HG03196 (cell line): ENCODE measurements around the gene NVL.
"Not testable (repeated sequence)": the region's sequence is repeated elsewhere in the genome, so short reads cannot be mapped to it uniquely, and the experiment has no call there.

Source experiments
- ATAC-seq: cut with Tn5 transposase; IDR thresholded peaks from one replicate; pipeline ENCODE4 v1.9.1; 2021; ENCODE audit not compliant: unreplicated experiment

NVL gene

GRCh38 chr1:224338150-224338838 is 8.3 kb upstream of the NVL start:
- no peak for ATAC-seq

GRCh38 chr1:224333939-224334786 is 4.2 kb upstream of the NVL start:
- no peak for ATAC-seq

DNA sequence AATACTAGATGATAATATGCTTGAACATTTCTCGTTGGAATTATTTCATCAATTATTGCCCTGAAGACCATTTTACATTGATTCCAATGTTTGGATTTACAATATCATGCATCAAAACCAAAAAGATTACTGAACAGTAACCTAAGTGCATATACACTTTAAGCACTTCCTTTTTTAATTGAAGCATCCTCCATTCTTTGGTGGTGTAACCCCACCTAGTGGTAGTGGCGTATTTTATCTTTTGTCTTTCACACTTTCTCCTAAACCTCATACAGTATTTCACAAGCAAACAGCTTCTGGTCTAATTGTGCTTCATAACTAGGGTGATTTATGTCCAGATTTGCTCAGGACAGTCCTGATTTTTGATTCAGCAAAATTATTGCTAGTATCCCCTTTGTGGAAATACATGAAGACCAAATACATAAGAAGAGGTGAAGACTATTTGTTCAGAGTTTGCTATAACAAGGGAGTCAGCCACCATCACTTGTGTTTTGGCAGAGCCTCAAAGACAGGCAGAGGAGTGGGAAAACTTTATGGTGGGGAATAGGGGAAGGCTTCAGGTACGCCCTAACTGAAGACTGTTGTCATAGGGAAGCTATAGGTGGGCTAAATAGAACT is 3.4 kb upstream of the NVL start:
- peak; percentile 39 for ATAC-seq

GRCh38 chr1:224331824-224332223 is 1.9 kb upstream of the NVL start:
- ATAC-seq = no peak

GRCh38 chr1:224331326-224331725 is 1.4 kb upstream of the NVL start:
- no peak for ATAC-seq

DNA sequence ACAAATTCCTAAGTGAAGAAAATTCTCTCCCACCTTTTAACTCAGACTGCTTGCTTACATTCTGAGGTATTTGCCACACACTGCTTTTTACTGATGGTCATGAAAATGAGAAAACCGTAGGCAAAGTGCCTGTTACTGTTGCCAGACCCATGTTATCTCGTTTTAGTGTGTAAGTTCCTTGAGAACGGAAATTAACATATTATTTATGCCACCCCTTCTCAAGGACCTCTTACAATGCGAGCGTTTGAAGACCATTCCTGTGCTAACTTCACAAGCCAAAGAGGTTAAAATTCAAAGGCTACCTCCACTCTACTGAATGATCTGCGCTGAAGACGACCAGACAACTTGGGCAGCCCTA is 509 bp downstream of the NVL start:
- no peak for ATAC-seq

DNA sequence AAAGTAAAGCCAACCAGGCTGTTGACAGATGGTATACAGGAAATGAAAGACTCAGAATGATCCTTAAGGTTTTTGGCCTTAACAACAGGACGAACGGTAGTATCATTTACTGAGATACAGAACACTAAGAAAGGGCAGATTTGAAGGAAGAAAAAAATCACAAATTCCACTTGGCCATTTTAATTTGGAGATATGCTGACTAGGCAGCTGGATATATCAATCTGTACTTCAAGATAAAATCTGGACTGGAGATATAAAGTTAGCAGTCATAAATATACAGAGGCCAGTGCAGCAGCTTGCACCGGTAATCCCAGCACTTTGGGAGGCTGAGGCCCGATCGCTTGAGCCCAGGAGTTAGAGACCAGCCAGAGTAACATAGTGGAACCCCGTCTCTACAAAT is 1.3 kb downstream of the NVL start:
- ATAC-seq = no peak

DNA sequence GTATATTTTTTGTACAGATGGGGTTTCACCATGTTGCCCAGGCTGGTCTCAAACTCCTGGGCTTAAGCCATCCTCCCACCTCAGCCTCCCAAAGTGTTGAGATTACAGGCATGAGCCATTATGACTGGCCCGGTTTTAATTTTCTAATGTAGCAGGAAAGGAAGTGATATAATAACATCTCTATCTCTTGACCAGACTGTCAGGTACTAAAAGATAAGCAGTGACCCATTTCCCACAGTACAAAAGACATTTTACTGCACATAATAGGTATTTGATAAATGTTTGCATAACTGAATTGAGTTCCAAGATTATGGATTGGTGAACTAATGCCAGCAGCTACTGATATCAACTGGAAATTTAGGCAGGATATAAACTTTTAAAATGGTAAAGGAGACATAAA is 4.0 kb downstream of the NVL start:
- ATAC-seq = no peak

GRCh38 chr1:224321706-224322105 is 8.3 kb downstream of the NVL start:
- no peak for ATAC-seq

DNA sequence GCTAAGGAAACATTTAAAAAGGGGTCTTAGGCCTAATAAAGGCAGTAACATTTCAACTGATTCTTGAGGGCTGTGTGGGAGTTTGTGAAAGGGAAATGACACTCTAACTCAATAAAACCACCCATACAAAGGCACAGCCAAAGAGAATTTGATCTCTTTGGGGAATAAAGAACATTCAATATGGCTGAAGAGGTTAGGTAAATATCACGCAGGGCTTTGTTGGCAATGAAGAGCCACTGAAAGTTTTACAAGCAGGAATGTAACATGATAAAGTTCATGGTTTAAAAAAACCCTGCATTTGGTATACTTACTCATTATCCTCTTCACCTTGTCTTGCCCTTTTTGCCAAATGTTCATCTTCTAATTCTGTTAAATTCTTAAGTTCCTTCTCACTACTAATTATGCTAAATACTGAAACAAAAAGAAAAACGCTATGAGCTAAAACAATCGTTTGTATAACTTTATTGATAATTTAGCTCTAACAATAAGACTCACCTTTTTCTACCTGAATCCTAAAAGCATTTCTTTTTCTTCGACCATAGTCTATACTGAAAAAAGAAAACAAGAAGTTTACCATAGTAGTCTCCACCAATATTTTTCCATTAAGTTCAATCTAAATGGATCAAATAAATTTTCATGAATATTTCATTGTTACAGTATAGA is 12.5 kb downstream of the NVL start:
- ATAC-seq = no peak

DNA sequence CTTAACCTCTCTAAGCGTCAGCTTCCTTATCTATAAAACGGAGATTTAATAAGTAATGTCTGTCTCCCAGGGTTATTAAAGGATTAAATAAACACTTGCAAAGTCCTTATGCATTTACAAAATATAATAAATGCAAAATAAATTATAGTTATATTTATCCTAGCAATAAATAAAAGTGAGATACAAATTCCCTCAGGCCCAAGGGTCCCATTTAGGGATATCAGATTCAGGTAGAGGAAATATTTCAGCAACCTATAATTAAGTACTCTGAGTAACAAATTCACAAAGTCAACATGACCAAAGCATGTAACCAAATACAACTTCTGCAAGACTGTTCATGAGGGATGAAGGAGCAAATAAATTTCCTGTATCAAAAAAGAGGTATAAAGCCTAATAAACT is 17.9 kb downstream of the NVL start:
- no peak for ATAC-seq

- not testable (repeated sequence) for ATAC-seq
These were observed 18.5 kb downstream of the NVL start for GRCh38 chr1:224311503-224311902.

DNA sequence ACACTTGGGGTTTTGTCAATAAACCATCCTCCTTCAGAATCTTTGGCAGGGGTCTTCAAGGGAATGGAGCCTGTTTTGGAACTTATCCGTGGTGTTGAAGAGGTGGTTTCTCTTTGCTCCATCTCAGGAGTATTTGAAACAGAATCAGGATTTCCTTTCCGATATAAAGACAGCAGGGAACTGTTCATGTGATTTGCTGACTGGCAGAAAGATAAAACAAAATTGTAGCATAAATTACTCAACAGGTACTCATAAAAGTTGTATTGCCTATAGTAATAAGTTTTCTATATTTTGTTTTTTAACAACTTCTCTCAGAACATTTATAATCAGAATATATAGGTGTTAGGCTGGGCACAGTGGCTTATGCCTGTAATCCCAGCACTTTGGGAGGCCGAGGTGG is 21.9 kb downstream of the NVL start:
- ATAC-seq = no peak

DNA sequence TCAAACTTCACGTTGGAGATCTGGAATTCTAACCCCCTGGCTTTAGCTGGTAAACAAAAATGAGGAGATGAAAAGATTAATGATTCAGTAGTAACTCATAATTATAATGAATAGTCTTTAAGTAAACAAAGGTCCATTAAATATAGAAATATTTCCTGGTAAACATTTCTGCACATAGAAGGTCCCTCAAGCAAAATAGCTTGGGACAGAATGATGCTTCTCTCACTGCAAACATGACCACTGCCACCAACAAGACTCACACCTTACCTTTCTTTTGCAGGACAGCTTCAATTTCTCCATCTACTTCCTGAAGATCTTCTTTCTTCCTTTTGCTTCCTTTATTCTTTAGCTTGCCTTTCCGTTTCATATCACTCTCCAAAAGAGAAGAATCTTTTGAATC is 25.2 kb downstream of the NVL start:
- no peak for ATAC-seq

DNA sequence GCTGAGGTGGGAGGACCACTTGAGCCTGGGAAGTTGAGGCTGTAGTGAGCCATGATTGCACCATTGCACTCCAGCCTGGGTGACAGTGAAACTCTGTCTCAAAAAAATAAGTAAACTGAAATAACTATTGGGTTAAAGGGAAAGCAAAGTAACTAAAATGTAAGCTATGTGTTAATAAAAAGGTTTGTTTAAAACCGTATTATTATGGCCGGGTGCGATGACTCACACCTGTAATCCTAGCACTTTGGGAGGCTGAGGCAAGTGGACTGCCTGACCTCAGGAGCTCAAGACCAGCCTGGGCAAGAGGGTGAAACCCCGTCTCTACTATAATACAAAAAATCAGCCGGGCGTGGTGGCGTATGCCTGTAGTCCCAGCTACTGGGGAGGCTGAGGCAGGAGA is 27.0 kb downstream of the NVL start:
- ATAC-seq = no peak

- ATAC-seq = no peak
These were observed 28.6 kb downstream of the NVL start for GRCh38 chr1:224301391-224301790.

DNA sequence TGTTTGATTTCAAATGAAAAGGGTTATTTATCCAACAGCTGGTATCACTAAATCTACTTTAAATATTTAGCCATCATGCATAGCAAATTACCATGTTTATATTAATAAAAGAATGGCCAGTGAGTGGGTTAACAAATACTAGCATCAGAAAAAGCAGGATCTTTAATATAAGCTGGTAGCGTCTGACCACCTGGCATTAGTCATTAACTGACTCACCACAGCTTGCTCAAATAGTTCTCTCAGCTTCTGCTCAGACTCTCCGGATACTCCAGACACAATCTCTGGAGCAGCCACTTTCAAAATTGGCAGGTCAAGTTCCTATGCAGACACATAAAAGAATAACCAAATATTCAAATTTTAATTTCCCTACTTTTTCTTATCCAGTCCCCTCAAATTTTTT is 29.6 kb downstream of the NVL start:
- no peak for ATAC-seq

GRCh38 chr1:224298346-224299330 is 31.3 kb downstream of the NVL start:
- no peak for ATAC-seq

GRCh38 chr1:224294775-224295174 is 35.2 kb downstream of the NVL start:
- no peak for ATAC-seq

DNA sequence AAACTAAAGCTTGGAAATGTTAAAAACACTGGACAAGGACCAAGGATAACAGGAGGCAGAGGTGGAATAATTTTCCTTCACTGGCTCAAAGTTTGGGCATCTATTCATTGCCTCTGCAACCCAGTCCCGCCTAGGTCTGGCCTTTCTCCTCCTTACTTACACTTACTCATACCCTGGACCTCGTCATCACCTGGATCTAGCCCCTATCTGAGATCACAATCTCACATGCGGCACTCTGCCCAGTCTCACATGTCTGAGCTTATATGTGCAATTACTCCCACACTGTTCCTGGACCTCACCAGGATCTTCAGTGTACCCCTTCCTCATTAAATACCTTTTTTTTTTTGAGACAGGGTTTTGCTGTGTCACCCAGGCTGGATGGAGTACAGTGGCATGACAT is 37.6 kb downstream of the NVL start:
- ATAC-seq = no peak

- no peak for ATAC-seq
These were observed 40.6 kb downstream of the NVL start for GRCh38 chr1:224289396-224289795.
